HEK293 (cell line): Measurements from ENCODE around the gene MGAT5B.

Experiments
- CTCF ChIA-PET: fragments of 350-600 bp; formaldehyde crosslinking; extraction: SDS; loops from one replicate; lab custom pipeline; 2021; ENCODE audit warnings: antibody characterized with exemption; lab: Yijun Ruan, JAX
- POLR2A ChIA-PET: fragments of 300-600 bp; formaldehyde crosslinking; extraction: SDS; loops from one replicate; lab custom pipeline; 2020; ENCODE audit warnings: antibody characterized with exemption, inconsistent platforms; lab: Yijun Ruan, JAX
- H3K27ac ChIP-seq: fragments of 200-500 bp; sonication (Bioruptor generic); 2 replicates; pipeline ENCODE4 v1.5.1; 2014; ENCODE audit warnings: low read depth, low read length, control low read depth, inconsistent platforms; ENCODE audit errors: extremely low read depth
- H3K36me3 ChIP-seq, 2 experiments: fragments of 200-500 bp in 1 of 2; sonication (Bioruptor generic) in 1 of 2; 1 replicate in 1 of 2; 2 replicates in 1 of 2; pipeline ENCODE4 v1.5.1; 2014 to 2017; ENCODE audit warnings: inconsistent platforms in 2 of 2, low read length in 2 of 2; ENCODE audit not compliant: control insufficient read depth in 2 of 2, insufficient read depth in 1 of 2
- H3K4me1 ChIP-seq: fragments of 200-500 bp; sonication (Bioruptor generic); 2 replicates; pipeline ENCODE4 v1.5.1; 2014; ENCODE audit warnings: mild to moderate bottlenecking, low read length, inconsistent platforms; ENCODE audit not compliant: control insufficient read depth, insufficient read depth
- H3K4me3 ChIP-seq: 2 replicates; pipeline ENCODE4 v1.5.1; 2011; ENCODE audit warnings: low read depth, mild to moderate bottlenecking, control low read depth, low read length, moderate library complexity
- H3K9me3 ChIP-seq: fragments of 200-500 bp; sonication (Bioruptor generic); 2 replicates; pipeline ENCODE4 v1.5.1; 2014; ENCODE audit warnings: low read depth, low read length, inconsistent platforms; ENCODE audit not compliant: control insufficient read depth, insufficient read depth
- GFI1B ChIP-seq: fragments of 450-650 bp; formaldehyde crosslinking; IDR thresholded peaks from 2 replicates; pipeline ENCODE4 v1.5.1; 2016; ENCODE audit warnings: missing biosample characterization, missing genetic modification characterization
- GLI4 ChIP-seq: fragments of 450-650 bp; formaldehyde crosslinking; IDR thresholded peaks from 2 replicates; pipeline ENCODE4 v1.5.1; 2016; ENCODE audit warnings: missing biosample characterization, missing genetic modification characterization
- PRDM1 ChIP-seq: fragments of 450-650 bp; formaldehyde crosslinking; IDR thresholded peaks from 2 replicates; pipeline ENCODE4; 2016; ENCODE audit warnings: missing biosample characterization, missing genetic modification characterization
- ZFP41 ChIP-seq: fragments of 450-650 bp; formaldehyde crosslinking; IDR thresholded peaks from 2 replicates; pipeline ENCODE4 v1.5.1; 2016; ENCODE audit warnings: missing biosample characterization, missing genetic modification characterization, borderline replicate concordance
- ZNF174 ChIP-seq: fragments of 450-650 bp; formaldehyde crosslinking; IDR thresholded peaks from 2 replicates; pipeline ENCODE4 v1.5.0; 2017; ENCODE audit warnings: missing biosample characterization, mild to moderate bottlenecking, missing genetic modification characterization
- ZNF266 ChIP-seq: fragments of 450-650 bp; formaldehyde crosslinking; IDR thresholded peaks from 2 replicates; pipeline ENCODE4 v1.5.1; 2016; ENCODE audit warnings: missing biosample characterization, missing genetic modification characterization, low read depth
- ZNF791 ChIP-seq: fragments of 450-650 bp; formaldehyde crosslinking; IDR thresholded peaks from 2 replicates; pipeline ENCODE4 v1.5.1; 2016; ENCODE audit warnings: missing biosample characterization, missing genetic modification characterization
- TF ChIP-seq, protein P1 (sequence below): fragments of 450-650 bp; formaldehyde crosslinking; IDR thresholded peaks from 2 replicates; pipeline ENCODE4 v1.5.1; 2017; ENCODE audit warnings: missing biosample characterization, missing genetic modification characterization
- TF ChIP-seq, protein P2 (sequence below): fragments of 450-650 bp; formaldehyde crosslinking; IDR thresholded peaks from 2 replicates; pipeline ENCODE4 v1.5.1; 2016; ENCODE audit warnings: missing biosample characterization, missing genetic modification characterization, borderline replicate concordance
- TF ChIP-seq, protein P3 (sequence below): fragments of 450-650 bp; formaldehyde crosslinking; IDR thresholded peaks from 2 replicates; pipeline ENCODE4 v1.5.1; 2017; ENCODE audit warnings: missing biosample characterization, missing genetic modification characterization
- TF ChIP-seq, protein P4 (sequence below): fragments of 450-650 bp; formaldehyde crosslinking; IDR thresholded peaks from 2 replicates; pipeline ENCODE4 v1.5.1; 2016; ENCODE audit warnings: missing biosample characterization, missing genetic modification characterization

The MGAT5B gene

DNA sequence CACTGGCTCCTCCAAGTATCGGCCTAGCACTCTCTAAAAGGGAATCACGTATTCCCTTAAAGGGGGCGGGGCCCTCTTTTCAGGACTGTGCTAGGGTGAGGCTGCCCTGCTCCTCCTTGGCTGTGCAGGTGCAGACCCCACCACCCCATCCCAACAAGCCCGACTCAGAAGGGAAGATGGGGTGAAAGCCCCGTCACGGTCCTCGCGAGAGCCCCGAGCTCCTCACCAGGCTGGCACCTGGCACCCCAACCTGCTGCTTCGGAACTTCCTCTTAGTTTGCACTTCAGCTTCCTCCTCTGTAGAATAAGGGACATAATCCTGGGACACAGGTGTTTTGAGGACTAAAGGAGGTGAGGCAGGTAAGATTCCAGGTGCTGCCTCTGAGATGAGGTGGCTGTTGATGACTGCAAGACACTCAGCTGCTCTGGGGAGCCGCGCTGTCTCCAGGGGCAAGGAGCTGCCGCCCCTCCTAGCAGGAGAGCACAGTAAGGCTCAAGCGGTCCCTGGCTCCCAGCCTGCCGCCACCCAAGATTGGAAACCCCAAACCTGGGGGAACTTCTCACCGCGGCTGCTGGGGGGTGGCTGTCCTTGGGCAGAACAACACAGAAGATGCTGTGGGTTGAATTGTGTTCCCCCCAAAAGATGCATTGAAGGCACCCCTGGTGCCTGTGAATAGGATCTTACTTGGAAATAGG, 88.8 kb downstream of the MGAT5B start:
- CTCF ChIA-PET, result interaction anchor here (0.6 to 1.1 kb wide), 2 partner anchors 109 to 1056 kb away, joined by 3 read pairs; no protein-coding TSS in a partner anchor
- Histone ChIP-seq H3K4me3 (no peak overlapping the region), H3K27ac (no peak overlapping the region), H3K9me3 (no peaks in the 10 kb centered on the region), H3K36me3 (no peaks in the 10 kb centered on the region), H3K4me1 (no peaks in the 10 kb centered on the region)
- POLR2A ChIA-PET, result no interaction called here
- no peak for TF ChIP-seq ZFP41
- no peak for TF ChIP-seq ZNF174 (tag by site-specific recombination)
- TF ChIP-seq ZNF266 (tag by site-specific recombination), result no peak
- TF ChIP-seq ZNF791 (tag by site-specific recombination), result no peak
- TF ChIP-seq, protein P1, sequence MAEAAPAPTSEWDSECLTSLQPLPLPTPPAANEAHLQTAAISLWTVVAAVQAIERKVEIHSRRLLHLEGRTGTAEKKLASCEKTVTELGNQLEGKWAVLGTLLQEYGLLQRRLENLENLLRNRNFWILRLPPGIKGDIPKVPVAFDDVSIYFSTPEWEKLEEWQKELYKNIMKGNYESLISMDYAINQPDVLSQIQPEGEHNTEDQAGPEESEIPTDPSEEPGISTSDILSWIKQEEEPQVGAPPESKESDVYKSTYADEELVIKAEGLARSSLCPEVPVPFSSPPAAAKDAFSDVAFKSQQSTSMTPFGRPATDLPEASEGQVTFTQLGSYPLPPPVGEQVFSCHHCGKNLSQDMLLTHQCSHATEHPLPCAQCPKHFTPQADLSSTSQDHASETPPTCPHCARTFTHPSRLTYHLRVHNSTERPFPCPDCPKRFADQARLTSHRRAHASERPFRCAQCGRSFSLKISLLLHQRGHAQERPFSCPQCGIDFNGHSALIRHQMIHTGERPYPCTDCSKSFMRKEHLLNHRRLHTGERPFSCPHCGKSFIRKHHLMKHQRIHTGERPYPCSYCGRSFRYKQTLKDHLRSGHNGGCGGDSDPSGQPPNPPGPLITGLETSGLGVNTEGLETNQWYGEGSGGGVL (tag by site-specific recombination), result no peak
- no peak for TF ChIP-seq GLI4 (tag by site-specific recombination)
- TF ChIP-seq PRDM1 (tag by site-specific recombination), result no peak
- TF ChIP-seq, protein P2, sequence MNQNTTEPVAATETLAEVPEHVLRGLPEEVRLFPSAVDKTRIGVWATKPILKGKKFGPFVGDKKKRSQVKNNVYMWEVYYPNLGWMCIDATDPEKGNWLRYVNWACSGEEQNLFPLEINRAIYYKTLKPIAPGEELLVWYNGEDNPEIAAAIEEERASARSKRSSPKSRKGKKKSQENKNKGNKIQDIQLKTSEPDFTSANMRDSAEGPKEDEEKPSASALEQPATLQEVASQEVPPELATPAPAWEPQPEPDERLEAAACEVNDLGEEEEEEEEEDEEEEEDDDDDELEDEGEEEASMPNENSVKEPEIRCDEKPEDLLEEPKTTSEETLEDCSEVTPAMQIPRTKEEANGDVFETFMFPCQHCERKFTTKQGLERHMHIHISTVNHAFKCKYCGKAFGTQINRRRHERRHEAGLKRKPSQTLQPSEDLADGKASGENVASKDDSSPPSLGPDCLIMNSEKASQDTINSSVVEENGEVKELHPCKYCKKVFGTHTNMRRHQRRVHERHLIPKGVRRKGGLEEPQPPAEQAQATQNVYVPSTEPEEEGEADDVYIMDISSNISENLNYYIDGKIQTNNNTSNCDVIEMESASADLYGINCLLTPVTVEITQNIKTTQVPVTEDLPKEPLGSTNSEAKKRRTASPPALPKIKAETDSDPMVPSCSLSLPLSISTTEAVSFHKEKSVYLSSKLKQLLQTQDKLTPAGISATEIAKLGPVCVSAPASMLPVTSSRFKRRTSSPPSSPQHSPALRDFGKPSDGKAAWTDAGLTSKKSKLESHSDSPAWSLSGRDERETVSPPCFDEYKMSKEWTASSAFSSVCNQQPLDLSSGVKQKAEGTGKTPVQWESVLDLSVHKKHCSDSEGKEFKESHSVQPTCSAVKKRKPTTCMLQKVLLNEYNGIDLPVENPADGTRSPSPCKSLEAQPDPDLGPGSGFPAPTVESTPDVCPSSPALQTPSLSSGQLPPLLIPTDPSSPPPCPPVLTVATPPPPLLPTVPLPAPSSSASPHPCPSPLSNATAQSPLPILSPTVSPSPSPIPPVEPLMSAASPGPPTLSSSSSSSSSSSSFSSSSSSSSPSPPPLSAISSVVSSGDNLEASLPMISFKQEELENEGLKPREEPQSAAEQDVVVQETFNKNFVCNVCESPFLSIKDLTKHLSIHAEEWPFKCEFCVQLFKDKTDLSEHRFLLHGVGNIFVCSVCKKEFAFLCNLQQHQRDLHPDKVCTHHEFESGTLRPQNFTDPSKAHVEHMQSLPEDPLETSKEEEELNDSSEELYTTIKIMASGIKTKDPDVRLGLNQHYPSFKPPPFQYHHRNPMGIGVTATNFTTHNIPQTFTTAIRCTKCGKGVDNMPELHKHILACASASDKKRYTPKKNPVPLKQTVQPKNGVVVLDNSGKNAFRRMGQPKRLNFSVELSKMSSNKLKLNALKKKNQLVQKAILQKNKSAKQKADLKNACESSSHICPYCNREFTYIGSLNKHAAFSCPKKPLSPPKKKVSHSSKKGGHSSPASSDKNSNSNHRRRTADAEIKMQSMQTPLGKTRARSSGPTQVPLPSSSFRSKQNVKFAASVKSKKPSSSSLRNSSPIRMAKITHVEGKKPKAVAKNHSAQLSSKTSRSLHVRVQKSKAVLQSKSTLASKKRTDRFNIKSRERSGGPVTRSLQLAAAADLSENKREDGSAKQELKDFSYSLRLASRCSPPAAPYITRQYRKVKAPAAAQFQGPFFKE (tag by site-specific recombination), result no peak
- TF ChIP-seq GFI1B (tag by site-specific recombination), result no peak
- TF ChIP-seq, protein P3, sequence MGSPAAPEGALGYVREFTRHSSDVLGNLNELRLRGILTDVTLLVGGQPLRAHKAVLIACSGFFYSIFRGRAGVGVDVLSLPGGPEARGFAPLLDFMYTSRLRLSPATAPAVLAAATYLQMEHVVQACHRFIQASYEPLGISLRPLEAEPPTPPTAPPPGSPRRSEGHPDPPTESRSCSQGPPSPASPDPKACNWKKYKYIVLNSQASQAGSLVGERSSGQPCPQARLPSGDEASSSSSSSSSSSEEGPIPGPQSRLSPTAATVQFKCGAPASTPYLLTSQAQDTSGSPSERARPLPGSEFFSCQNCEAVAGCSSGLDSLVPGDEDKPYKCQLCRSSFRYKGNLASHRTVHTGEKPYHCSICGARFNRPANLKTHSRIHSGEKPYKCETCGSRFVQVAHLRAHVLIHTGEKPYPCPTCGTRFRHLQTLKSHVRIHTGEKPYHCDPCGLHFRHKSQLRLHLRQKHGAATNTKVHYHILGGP (tag by site-specific recombination), result no peak
- TF ChIP-seq, protein P4, sequence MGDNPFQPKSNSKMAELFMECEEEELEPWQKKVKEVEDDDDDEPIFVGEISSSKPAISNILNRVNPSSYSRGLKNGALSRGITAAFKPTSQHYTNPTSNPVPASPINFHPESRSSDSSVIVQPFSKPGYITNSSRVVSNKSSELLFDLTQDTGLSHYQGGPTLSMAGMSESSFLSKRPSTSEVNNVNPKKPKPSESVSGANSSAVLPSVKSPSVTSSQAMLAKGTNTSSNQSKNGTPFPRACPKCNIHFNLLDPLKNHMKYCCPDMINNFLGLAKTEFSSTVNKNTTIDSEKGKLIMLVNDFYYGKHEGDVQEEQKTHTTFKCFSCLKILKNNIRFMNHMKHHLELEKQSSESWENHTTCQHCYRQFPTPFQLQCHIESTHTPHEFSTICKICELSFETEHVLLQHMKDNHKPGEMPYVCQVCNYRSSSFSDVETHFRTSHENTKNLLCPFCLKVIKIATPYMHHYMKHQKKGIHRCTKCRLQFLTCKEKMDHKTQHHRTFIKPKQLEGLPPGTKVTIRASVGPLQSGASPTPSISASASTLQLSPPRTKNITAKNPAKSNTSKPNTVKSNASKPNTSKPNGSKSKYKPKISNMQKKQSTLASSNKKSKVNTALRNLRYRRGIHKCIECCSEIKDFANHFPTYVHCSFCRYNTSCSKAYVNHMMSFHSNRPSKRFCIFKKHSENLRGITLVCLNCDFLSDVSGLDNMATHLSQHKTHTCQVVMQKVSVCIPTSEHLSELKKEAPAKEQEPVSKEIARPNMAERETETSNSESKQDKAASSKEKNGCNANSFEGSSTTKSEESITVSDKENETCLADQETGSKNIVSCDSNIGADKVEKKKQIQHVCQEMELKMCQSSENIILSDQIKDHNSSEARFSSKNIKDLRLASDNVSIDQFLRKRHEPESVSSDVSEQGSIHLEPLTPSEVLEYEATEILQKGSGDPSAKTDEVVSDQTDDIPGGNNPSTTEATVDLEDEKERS, result no peak
